ENCODE data around the gene PKN3.
"Not testable (repeated sequence)": the region's sequence is repeated elsewhere in the genome, so short reads cannot be mapped to it uniquely, and the experiment has no call there.

DNA sequence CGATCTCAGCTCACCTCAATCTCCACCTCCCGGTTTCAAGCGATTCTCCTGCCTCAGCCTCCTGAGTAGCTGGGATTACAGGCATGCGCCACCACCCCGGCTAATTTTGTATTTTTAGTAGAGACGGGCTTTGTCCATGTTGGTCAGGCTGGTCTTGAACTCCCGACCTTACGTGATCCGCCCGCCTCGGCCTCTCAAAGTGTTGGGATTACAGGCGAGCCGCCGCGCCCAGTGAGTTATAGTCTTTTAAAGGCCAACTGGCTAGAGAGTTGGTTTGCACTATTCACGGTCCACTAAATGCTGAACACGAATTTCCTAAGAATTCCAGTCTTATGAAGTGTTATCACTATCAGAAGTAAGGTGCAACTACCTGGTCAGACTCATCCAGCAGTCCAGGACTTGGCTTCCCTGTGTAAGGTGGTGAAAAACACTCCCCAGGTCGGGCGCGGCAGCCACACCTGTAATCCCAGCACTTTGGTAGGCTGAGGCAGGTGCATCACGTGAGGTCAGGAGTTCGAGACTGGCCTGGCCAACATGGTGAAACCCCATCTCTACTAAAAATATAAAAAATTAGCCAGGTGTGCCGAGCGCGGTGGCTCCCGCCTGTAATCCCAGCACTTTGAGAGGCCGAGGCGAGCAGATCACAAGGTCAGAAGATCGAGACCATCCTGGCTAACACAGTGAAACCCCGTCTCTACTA, 3.1 kb upstream of the PKN3 start:
- not testable (repeated sequence) for TF ChIP-seq POLR2A (IDR thresholded peaks at IDR 0.05; ENCODE audit: low read depth, low read length); SPI1 (IDR thresholded peaks at IDR 0.05; ENCODE audit: low read depth, low read length); TAF1 (IDR thresholded peaks at IDR 0.05; ENCODE audit: low read depth, low read length); PAX5 (IDR thresholded peaks at IDR 0.05; ENCODE audit: insufficient read depth, low read length, severe bottlenecking); POLR2AphosphoS5 (IDR thresholded peaks at IDR 0.05; ENCODE audit: low read depth, low read length)

Measured in GM12891 (cell line).